ENCODE results near the gene GRAMD1B. TPM values are rescaled to one million over a fixed set of nuclear protein-coding genes. Genes with fewer than 3 reads are reported as not detected.
"Not testable (repeated sequence)": the region's sequence is repeated elsewhere in the genome, so short reads cannot be mapped to it uniquely, and the experiment has no call there.

Gene GRAMD1B
- polyA plus RNA-seq, 3 donors = 11.9 to 15.3 (median 12.8) TPM

DNA sequence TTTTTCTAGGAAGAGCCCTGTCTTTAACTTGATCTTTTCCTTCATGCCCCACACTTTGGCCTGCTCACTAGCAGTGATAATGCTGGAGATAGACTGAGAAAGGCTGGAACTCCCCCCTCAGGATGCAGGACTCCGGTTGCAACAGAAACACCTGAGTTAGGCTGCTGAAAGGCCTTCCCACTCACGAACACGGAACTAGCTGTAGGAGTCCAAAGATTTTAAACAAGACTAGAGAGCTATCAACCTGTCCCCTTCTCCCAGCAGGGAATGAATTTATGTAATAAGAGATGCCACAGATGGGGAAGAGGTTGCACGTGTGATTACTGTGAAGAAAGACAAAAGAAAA, 211.4 kb downstream of the GRAMD1B start:
- no peak for DNase-seq (ENCODE audit: extremely low read depth in 1 of 11, low read depth in 9 of 11, low spot score in 4 of 11)

DNA sequence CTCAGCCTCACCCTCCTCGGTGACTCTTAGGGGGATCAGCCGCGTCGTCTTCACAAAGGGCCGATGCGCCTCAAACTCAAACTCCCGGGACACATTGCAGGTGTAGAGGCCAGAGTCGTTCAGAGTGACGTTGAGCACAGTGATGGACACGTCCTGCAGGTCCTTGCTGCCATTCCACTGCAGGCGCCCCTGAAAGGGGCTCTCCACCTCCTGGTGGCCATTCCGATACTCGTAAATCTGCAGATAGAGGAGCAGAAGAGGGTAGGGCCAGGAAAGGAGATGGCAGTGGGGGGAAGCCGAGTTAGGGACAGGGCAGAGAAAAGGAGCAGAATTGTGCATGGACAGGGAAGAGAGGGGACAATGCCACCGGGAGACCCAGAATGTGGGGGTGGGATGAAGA, 212.4 kb downstream of the GRAMD1B start:
- no peak for DNase-seq (ENCODE audit: extremely low read depth in 1 of 11, low read depth in 9 of 11, low spot score in 4 of 11)

DNA sequence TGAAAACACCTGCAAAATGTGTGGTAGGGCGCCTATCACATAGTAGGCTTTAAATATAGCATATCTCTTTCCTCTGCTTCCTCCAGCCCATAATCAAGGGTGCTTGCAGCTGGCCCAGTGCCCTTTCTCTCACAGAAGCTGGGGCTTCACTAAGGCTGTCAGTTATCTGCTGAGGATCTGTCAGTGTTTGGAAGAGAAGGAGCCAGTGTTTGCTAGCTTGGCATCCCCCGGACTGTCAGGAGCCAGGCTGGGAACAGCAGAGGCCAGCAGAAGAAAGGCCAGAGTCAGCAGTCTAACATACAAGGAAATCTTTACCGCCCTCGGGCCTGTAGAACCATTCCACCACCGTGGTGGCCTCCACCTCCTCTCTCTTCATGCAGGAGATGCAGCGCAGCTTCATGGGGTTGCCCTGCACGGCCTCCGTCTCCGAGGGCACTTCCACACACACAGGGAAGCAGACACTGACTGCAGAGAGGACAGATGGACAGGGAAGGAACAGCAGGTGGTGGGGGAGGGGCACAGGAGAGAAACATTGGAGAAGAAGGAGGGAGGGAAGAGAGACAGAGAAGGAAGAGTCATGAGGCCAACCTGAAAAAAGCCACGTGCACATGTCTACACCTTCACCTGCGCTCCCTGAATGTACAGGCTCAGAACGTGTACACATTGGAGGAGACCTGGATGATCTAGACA, 215.4 kb downstream of the GRAMD1B start:
- no peak for DNase-seq (ENCODE audit: extremely low read depth in 1 of 11, low read depth in 9 of 11, low spot score in 4 of 11)

DNA sequence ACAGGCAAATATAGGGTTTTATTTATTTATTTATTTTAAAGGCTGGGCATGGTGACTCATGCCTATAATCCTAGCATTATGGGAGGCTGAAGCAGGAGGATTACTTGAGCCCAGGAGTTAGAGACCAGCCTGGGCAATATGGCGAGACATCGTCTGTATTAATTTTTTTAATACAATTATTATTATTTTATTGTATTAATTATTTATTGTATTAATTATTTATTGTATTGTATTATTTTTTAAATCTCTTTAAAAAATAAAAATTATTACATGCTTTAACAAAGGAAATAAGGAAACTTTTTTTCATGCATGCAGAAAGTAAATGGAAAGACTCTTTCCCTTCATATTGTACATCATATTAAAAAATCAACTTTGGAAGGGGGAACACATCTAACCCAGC, 220.8 kb downstream of the GRAMD1B start:
- no peak for DNase-seq (ENCODE audit: extremely low read depth in 1 of 11, low read depth in 9 of 11, low spot score in 4 of 11)

DNA sequence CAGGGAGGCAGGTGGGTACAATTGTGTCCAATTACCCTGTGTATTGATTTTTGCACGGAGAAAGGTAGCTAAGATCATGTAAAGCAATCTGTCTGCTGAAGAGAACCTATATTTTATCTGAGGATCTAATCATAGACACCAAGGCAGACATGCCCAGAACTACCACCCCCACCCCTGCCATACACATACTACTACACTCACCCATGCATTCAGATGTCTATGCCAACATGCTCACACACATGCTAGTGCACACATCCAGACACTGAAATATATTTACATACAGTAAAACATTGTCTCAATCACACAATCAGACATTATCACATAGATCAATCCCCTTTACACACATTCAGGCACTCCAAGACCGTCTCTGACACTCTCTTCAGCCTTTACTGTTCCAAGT, 222.5 kb downstream of the GRAMD1B start:
- DNase-seq (ENCODE audit: extremely low read depth in 1 of 11, low read depth in 9 of 11, low spot score in 4 of 11) = no peak

DNA sequence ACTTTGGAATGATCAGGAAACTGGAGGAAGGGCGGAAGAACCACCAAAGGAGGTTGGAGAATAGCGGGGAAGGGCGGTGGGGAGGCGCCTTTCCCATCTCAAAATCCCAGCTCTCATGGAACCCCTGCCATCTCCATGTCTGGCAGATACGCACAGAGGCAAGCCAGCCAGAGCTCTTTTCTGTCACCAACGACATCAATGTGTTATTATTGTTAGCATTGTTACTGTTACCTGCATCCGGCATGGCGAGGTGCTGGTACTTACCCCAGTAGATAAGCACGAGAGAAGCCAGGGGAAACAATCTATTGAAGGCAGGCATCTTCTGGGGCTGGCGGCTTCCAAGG, 223.4 kb downstream of the GRAMD1B start:
- no peak for DNase-seq (ENCODE audit: extremely low read depth in 1 of 11, low read depth in 9 of 11, low spot score in 4 of 11)

DNA sequence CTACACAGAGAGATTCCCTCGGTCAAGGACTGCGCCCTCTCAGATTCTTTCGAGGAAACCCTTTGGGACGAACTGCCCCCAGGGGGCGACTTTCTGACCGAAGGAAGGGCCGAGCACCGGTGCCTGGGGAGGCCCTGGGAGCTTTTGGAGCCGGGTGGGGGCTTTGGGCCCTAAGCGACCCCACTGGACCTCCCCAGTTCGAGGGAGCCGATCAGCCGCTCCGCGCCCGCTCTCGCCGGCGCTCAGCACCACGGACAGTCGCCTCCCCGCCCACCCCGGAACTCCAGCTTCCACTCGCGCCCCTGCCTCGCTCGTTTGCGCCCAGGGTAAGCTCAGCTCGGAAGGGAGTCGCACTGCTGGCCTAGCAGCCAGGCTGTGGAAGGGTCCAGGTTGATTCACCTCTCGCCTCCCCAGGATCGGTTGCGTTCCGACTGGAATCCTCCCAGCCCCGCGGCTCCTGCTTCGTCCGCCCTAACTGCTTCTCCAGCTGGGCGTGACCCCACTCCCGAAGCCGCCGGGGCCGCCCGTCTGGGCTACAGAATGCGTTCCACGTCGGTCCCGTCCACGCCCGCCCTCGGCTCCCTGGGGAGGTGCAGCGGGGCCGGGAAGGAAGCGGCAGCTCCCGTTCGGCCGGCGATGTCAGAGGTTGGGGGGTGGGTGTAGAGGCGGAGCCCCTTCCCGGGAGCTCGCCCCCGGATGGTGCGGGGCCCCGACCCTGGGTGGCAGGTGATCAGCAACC, 223.9 kb downstream of the GRAMD1B start:
- peak in 8 of 11 donors; percentile 32 to 53 (median 44) for DNase-seq (ENCODE audit: extremely low read depth in 1 of 11, low read depth in 9 of 11, low spot score in 4 of 11)

DNA sequence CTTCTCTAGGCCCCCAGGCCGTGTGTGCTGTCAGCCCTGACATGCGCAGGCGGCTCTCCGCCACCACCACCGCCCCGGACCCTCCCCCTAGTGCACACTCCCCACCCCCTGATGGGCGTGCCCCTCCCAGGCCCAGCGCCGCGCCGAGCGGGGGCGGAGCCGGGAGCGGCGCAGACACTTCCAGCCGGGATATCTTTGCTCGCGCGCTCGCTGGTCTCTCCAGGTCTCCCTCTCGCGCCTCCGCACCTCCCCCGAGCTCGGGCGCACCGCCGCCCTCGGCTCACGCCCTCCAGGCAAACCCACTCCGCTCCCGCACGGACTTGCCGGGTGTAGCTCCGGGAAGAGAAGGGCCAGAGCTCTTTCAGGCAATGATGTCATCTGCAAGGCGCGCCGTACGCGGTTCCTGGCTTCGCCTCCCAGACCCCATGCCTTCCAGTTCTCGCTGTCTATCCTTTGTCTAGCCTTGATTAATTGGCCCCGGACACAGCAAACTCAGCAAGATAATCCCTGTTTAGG, 224.6 kb downstream of the GRAMD1B start, which contains the start of gene SCN3B:
Gene SCN3B, minus strand, starts transcription at position 59 of the 516 bp plus-strand sequence. CDS start 823 bp downstream, outside the sequence.
- peak in 10 of 11 donors; percentile 64 to 77 (median 74) for DNase-seq (ENCODE audit: extremely low read depth in 1 of 11, low read depth in 9 of 11, low spot score in 4 of 11)

DNA sequence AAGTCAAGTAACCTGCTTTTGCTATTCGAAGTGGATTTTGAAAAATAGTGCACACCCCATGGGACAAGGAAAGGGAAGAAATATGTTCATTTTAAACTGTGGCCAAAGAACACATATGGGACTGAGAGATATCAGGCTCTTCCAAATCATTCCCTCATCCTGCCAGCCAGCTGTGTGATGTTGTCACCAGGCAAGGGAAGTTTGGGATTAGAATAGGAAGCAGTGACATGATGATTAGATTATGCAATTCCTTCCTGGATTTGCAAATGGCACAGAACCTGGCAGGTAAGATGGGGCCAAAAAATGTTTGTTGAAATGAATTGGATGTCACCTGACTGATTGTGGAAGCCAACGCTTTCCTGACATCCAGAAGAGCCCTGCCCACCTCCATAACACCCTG, 229.2 kb downstream of the GRAMD1B start:
- DNase-seq (ENCODE audit: extremely low read depth in 1 of 11, low read depth in 9 of 11, low spot score in 4 of 11) = no peak

DNA sequence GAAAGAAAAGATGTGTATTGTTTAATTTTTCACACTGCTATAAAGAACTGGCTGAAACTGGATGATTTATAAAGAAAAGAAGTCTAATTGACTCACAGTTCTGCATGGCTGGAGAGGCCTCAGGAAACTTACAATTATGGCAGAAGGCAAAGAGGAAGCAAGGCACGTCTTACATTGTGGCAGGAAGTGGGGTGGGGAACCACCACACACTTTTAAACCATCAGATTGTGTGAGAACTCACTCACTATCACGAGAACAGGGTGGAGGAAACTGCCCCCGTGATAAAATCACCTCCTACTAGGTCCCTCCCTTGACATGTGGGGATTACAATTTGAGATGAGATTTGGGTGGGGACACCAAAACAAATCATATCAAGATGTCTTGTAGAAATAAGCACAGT, 229.9 kb downstream of the GRAMD1B start:
- DNase-seq (ENCODE audit: extremely low read depth in 1 of 11, low read depth in 9 of 11, low spot score in 4 of 11) = not testable (repeated sequence)

DNA sequence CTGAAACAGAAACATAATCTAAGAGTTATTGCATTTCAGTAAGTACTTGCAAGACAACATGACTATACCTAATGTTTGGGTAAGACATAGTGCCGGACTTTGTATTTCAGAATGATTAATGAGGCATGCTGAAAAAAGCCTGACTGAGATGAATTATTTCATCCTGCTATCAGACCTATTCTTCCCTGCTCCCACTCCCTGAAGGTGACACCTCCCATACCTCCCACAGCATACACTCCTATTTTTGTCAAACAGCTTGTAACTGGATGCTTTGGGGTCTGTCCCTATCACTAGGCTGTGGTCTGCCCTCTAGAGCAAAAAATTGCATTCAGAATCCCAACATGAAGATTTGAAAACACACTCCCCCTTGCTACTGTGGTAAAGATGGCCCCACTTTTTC, 235.2 kb downstream of the GRAMD1B start:
- peak in 4 of 11 donors; percentile 15 to 39 (median 26) for DNase-seq (ENCODE audit: extremely low read depth in 1 of 11, low read depth in 9 of 11, low spot score in 4 of 11)

DNA sequence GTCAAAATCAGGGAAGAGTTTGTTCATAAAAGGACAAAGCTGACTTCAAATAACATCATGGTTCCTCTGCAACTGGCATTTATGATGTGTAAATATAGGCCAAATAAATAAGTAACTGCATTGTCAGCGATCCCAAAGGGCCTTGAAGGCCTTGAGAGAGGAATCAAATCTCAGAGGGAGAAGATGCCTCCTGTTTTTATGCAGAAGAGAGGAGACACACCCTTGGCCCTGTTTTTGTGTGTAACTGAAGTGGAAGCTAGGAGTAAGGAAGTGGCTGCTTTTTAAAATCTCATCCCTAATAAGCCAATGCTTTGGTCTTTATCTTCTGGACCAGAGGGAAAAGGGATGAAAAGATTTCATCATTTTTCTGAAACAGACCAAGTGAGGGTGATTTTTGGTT, 240.0 kb downstream of the GRAMD1B start:
- no peak for DNase-seq (ENCODE audit: extremely low read depth in 1 of 11, low read depth in 9 of 11, low spot score in 4 of 11)

DNA sequence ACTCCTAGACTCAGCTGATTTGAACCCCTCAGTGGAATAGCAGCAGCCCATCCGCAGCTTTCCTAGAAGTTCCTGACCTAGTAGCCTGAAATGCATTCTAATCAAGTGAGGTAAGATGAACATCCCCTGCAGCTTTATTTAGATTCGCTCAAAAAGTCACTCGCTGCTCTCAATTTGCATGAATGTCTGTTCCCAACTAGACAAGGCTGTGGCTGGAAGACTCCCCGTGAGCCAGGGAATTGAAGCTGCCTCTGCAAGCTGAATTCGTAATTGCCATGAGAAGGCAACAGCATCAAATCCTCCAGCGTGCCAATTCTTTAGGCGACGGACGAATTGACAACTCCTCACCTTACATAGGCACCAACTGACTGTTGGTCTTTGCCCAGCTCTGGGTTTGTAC, 241.5 kb downstream of the GRAMD1B start:
- no peak for DNase-seq (ENCODE audit: extremely low read depth in 1 of 11, low read depth in 9 of 11, low spot score in 4 of 11)

DNA sequence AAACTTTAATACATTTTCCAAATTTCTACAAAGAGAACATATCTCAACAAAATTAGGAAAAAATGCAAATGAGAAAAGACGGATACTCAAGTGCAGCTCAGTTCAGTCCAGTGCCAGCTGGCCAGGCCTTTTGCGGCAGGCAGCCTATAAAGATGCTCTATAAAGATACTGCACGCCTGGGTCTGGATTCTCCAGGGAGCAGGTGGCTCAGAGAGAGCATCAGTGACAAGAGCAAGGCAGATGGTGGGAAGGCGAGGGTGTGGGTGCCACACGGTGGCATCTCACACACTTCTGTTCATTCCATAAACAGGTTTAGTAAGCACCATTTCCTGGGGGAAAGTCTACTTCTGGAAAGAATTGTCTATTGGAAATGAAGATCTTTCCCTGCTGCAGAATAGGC, 242.5 kb downstream of the GRAMD1B start:
- DNase-seq (ENCODE audit: extremely low read depth in 1 of 11, low read depth in 9 of 11, low spot score in 4 of 11) = no peak

DNA sequence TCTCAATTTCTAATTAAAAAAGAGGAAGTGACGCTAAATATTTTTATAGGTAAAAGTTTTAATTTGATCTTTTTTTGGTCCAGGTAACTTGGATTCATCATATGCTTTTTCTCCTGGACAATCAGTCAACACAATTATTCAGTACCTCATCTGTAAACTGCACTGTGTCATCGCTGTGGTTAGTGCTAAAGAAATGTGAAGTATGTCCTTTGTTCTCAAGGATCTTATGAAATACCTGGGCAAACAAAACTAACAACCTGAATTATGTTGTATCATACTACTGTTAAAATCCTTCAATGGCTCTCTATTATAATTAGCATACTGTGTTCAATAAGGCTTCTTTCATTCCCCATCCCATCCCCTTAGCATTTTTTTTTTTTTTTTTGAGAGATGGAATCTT, 244.2 kb downstream of the GRAMD1B start:
- no peak for DNase-seq (ENCODE audit: extremely low read depth in 1 of 11, low read depth in 9 of 11, low spot score in 4 of 11)

Other genes with a start within 250 kb of the GRAMD1B start
- 10 to 100 TPM; 29.1 to 34.4 (median 29.7) TPM for gene CLMP, start 235.0 kb upstream of the GRAMD1B start, polyA plus RNA-seq (ENCODE audit: insufficient read length in 3 of 3)
- gene SCN3B, start 224.4 kb downstream of the GRAMD1B start, polyA plus RNA-seq (ENCODE audit: insufficient read length in 3 of 3) = 1 to 10 TPM; 1.3 to 2.5 (median 1.7) TPM

Data from renal cortex interstitium (tissue), 11 donors.